ENCODE data around the gene OTOA. TPM values are rescaled to one million over a fixed set of nuclear protein-coding genes. Genes with fewer than 3 reads are reported as not detected.
A peak's percentile ranks its signal among the peaks of the same experiment; 100 is the strongest.

OTOA gene
- total and polyA plus RNA-seq, 2 of the 13 experiments (the other 11 are each of a cell fraction or from before 2014, with no cell fraction given): 0.05 to 0.15 TPM

DNA sequence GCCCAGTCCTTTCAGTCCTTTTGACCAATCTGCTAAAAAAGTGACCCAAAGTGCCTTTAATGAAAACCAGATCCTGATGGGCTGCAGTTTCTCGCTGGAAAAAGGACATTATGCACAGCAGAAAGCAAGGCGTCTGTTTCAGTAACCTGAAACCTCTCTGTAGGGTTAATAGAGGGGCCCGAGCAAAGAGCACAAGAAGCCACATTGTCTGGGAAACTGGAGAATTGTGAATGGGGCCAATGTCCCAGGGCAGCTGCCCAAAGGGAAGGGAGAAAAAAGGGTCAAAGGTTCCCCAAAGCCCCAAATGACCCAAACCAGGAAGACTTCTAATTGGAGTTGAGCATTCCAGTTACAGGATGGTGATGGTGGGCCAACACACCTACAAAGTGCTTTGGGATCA is 3.0 kb downstream of the OTOA start (continued):
- TF ChIP-seq MIXL1 (CRISPR knock-in tag; IDR thresholded peaks at IDR 0.05) (0 out of 2 replicates have a peak, but pooled peaks have one; percentile 44), KLF9 (CRISPR knock-in tag; IDR thresholded peaks at IDR 0.05; ENCODE audit: low read depth) (no peak), NR2F6 (IDR thresholded peaks at IDR 0.05) (peak; percentile 39; the same call in 1 of the 2 replicates), NR2F6 (CRISPR knock-in tag; IDR thresholded peaks at IDR 0.05) (peak; percentile 61; the same call in 1 of the 2 replicates), NFKBIZ (CRISPR knock-in tag; IDR thresholded peaks at IDR 0.05) (no peak), ZNF33A (CRISPR knock-in tag; IDR thresholded peaks at IDR 0.05; ENCODE audit: borderline replicate concordance) (no peak), ZMYM3 (CRISPR knock-in tag; IDR thresholded peaks at IDR 0.05) (peak; percentile 32; the same call in 1 of the 2 replicates), ZSCAN12 (CRISPR knock-in tag; IDR thresholded peaks at IDR 0.05) (no peak), ZFY (CRISPR knock-in tag; IDR thresholded peaks at IDR 0.05) (peak; percentile 25; the same call in 1 of the 2 replicates), NRL (CRISPR knock-in tag; IDR thresholded peaks at IDR 0.05; ENCODE audit: borderline replicate concordance) (no peak), KDM5B (CRISPR knock-in tag; IDR thresholded peaks at IDR 0.05; ENCODE audit: borderline replicate concordance) (no peak), KAT2B (IDR thresholded peaks at IDR 0.05; ENCODE audit: borderline replicate concordance, low read depth, low read length) (no peak), ZNF549 (CRISPR knock-in tag; IDR thresholded peaks at IDR 0.05) (no peak), XBP1 (CRISPR knock-in tag; IDR thresholded peaks at IDR 0.05) (no peak), PAX8 (CRISPR knock-in tag; IDR thresholded peaks at IDR 0.05; ENCODE audit: borderline replicate concordance) (no peak), NR2C2 (CRISPR knock-in tag; IDR thresholded peaks at IDR 0.05; ENCODE audit: borderline replicate concordance) (no peak), ZNF136 (CRISPR knock-in tag; IDR thresholded peaks at IDR 0.05; ENCODE audit: low read depth) (no peak), KLF15 (CRISPR knock-in tag; IDR thresholded peaks at IDR 0.05; ENCODE audit: borderline replicate concordance) (no peak), KMT2B (CRISPR knock-in tag; IDR thresholded peaks at IDR 0.05) (no peak)
- TF ChIP-seq, protein P1, sequence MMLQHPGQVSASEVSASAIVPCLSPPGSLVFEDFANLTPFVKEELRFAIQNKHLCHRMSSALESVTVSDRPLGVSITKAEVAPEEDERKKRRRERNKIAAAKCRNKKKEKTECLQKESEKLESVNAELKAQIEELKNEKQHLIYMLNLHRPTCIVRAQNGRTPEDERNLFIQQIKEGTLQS (CRISPR knock-in tag; IDR thresholded peaks at IDR 0.05): no peak
- TF ChIP-seq, protein P2, sequence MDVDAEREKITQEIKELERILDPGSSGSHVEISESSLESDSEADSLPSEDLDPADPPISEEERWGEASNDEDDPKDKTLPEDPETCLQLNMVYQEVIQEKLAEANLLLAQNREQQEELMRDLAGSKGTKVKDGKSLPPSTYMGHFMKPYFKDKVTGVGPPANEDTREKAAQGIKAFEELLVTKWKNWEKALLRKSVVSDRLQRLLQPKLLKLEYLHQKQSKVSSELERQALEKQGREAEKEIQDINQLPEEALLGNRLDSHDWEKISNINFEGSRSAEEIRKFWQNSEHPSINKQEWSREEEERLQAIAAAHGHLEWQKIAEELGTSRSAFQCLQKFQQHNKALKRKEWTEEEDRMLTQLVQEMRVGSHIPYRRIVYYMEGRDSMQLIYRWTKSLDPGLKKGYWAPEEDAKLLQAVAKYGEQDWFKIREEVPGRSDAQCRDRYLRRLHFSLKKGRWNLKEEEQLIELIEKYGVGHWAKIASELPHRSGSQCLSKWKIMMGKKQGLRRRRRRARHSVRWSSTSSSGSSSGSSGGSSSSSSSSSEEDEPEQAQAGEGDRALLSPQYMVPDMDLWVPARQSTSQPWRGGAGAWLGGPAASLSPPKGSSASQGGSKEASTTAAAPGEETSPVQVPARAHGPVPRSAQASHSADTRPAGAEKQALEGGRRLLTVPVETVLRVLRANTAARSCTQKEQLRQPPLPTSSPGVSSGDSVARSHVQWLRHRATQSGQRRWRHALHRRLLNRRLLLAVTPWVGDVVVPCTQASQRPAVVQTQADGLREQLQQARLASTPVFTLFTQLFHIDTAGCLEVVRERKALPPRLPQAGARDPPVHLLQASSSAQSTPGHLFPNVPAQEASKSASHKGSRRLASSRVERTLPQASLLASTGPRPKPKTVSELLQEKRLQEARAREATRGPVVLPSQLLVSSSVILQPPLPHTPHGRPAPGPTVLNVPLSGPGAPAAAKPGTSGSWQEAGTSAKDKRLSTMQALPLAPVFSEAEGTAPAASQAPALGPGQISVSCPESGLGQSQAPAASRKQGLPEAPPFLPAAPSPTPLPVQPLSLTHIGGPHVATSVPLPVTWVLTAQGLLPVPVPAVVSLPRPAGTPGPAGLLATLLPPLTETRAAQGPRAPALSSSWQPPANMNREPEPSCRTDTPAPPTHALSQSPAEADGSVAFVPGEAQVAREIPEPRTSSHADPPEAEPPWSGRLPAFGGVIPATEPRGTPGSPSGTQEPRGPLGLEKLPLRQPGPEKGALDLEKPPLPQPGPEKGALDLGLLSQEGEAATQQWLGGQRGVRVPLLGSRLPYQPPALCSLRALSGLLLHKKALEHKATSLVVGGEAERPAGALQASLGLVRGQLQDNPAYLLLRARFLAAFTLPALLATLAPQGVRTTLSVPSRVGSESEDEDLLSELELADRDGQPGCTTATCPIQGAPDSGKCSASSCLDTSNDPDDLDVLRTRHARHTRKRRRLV (CRISPR knock-in tag; IDR thresholded peaks at IDR 0.05): no peak; the same call in 1 of the 2 replicates
- TF ChIP-seq, protein P3, sequence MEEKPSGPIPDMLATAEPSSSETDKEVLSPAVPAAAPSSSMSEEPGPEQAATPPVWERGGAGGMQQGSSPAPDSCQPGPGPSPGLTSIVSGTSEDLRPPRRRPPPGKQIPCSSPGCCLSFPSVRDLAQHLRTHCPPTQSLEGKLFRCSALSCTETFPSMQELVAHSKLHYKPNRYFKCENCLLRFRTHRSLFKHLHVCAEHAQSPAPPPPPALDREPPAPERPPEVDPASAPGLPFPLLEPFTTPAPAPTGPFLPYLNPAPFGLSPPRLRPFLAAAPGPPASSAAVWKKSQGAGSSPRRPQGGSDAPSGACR (CRISPR knock-in tag; IDR thresholded peaks at IDR 0.05): no peak
- TF ChIP-seq, protein P4, sequence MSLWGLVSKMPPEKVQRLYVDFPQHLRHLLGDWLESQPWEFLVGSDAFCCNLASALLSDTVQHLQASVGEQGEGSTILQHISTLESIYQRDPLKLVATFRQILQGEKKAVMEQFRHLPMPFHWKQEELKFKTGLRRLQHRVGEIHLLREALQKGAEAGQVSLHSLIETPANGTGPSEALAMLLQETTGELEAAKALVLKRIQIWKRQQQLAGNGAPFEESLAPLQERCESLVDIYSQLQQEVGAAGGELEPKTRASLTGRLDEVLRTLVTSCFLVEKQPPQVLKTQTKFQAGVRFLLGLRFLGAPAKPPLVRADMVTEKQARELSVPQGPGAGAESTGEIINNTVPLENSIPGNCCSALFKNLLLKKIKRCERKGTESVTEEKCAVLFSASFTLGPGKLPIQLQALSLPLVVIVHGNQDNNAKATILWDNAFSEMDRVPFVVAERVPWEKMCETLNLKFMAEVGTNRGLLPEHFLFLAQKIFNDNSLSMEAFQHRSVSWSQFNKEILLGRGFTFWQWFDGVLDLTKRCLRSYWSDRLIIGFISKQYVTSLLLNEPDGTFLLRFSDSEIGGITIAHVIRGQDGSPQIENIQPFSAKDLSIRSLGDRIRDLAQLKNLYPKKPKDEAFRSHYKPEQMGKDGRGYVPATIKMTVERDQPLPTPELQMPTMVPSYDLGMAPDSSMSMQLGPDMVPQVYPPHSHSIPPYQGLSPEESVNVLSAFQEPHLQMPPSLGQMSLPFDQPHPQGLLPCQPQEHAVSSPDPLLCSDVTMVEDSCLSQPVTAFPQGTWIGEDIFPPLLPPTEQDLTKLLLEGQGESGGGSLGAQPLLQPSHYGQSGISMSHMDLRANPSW (CRISPR knock-in tag; IDR thresholded peaks at IDR 0.05; ENCODE audit: borderline replicate concordance): no peak
- TF ChIP-seq, protein P5, sequence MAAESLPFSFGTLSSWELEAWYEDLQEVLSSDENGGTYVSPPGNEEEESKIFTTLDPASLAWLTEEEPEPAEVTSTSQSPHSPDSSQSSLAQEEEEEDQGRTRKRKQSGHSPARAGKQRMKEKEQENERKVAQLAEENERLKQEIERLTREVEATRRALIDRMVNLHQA (CRISPR knock-in tag; IDR thresholded peaks at IDR 0.05): no peak
